ENCODE measurements around the gene STMN3.
"Not testable (repeated sequence)": the region's sequence is repeated elsewhere in the genome, so short reads cannot be mapped to it uniquely, and the experiment has no call there.

Gene STMN3

DNA sequence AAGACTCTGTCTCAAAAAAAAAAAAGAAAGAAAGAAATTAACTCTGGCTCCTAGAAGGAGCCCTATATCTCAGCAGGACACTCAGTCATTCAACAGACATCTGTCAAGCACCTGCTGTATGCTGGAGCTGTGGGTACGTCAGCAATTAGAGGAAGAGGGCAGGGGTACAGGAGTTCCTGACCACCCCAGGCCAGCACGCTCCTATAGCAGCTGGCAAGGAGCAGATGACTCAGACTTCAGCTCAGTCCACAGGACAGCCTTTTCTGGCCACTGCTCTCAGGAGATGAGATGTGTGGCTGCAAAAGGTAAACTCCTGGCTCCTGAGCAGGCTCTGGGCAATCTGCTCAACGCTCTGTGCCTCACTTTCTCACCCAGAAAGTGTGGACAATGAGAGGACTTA, 3.2 kb upstream of the STMN3 start:
- no peak overlapping the region for H3K27ac ChIP-seq
- no peak for DNase-seq
- no peak overlapping the region for H3K4me3 ChIP-seq (ENCODE audit: low read depth, low read length)
- H3K9me3 ChIP-seq (ENCODE audit: severe bottlenecking), result no peaks in the 10 kb centered on the region
- peaks cover 32% of the 10 kb centered on the region for H3K36me3 ChIP-seq
- TF ChIP-seq, protein P1, sequence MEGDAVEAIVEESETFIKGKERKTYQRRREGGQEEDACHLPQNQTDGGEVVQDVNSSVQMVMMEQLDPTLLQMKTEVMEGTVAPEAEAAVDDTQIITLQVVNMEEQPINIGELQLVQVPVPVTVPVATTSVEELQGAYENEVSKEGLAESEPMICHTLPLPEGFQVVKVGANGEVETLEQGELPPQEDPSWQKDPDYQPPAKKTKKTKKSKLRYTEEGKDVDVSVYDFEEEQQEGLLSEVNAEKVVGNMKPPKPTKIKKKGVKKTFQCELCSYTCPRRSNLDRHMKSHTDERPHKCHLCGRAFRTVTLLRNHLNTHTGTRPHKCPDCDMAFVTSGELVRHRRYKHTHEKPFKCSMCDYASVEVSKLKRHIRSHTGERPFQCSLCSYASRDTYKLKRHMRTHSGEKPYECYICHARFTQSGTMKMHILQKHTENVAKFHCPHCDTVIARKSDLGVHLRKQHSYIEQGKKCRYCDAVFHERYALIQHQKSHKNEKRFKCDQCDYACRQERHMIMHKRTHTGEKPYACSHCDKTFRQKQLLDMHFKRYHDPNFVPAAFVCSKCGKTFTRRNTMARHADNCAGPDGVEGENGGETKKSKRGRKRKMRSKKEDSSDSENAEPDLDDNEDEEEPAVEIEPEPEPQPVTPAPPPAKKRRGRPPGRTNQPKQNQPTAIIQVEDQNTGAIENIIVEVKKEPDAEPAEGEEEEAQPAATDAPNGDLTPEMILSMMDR (IDR thresholded peaks at IDR 0.05; ENCODE audit: low read depth, low read length), result no peak
- H3K27me3 ChIP-seq (ENCODE audit: insufficient read depth, low read depth, severe bottlenecking), result no peaks in the 10 kb centered on the region

DNA sequence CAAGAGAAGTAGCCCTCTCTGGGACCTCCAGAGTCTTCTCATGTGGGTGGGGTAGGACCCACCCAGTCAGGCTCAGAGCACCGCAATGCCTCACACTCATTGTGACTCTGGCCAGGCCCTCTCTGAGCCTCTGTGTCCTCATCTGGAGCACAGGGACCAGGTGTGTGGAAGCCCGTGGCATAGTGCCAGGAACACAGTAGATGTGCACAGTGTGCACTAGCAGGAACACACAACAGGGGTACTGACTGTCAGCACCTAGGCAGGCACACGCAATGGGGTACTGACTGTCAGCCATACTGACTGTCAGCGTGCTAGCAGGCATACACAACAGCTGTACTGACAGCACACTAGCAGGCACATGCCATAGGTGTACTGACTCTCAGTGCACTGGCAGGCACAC, 2.0 kb upstream of the STMN3 start:
- TF ChIP-seq, protein P1 (IDR thresholded peaks at IDR 0.05; ENCODE audit: low read depth, low read length), result no peak
- no peak for DNase-seq
- Histone ChIP-seq H3K9me3 (ENCODE audit: severe bottlenecking) (no peaks in the 10 kb centered on the region), H3K27me3 (ENCODE audit: insufficient read depth, low read depth, severe bottlenecking) (no peaks in the 10 kb centered on the region), H3K36me3 (peaks cover 26% of the 10 kb centered on the region), H3K27ac (no peak overlapping the region), H3K4me3 (ENCODE audit: low read depth, low read length) (no peak overlapping the region)

GRCh38 chr20:63653974-63654668, 897 bp upstream of the STMN3 start:
- DNase-seq, result no peak
- no peaks in the 10 kb centered on the region for H3K9me3 ChIP-seq (ENCODE audit: severe bottlenecking)
- H3K27me3 ChIP-seq (ENCODE audit: insufficient read depth, low read depth, severe bottlenecking), result no peaks in the 10 kb centered on the region
- H3K4me3 ChIP-seq (ENCODE audit: low read depth, low read length), result peak overlapping the region; percentile 73
- TF ChIP-seq, protein P1 (IDR thresholded peaks at IDR 0.05; ENCODE audit: low read depth, low read length), result no peak
- peaks cover 24% of the 10 kb centered on the region for H3K36me3 ChIP-seq
- peak overlapping the region; percentile 99 for H3K27ac ChIP-seq

DNA sequence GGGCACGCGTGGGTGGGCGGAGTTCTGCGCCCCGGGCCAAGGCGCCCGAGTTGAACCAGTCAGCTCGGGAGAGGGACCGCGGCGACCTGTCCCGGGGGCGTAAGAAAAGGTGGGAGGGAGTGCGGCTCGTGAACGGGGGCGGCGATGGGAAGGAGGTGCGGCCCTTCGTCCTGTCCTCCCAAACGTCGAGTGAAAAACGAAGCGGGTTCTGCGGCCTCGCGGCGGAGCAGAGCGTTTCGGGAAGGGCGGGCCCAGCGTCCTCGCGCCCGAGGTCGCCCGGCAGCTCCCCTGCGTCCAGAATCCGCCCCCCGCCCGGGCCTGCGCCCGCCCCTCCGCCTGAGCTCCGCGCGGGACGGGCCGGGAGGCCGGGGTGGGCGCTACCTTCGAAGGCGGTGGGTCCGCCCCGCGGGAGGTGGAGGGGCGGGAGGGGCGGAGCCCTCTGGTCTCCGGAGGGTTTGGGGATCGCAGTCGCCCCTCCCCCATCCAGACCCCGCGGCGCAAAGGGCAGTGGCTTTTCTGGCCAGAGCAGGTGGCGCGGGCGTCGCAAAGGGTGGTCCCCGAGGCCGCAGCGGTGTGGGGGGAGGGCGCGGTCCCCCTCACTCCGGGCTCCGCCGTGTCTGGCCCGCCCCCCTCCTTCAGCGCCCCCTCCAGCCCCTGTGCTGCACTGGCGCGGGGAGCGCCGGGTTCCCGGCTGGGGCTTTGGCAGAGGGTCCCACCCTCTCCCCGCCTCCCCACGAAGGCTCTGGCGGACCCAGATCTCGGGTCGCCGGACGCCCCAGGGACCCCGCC, 838 bp downstream of the STMN3 start:
- TF ChIP-seq, protein P1 (IDR thresholded peaks at IDR 0.05; ENCODE audit: low read depth, low read length), result peak; percentile 31; the same call in 1 of the 2 replicates
- no peaks in the 10 kb centered on the region for H3K9me3 ChIP-seq (ENCODE audit: severe bottlenecking)
- H3K27me3 ChIP-seq (ENCODE audit: insufficient read depth, low read depth, severe bottlenecking), result no peaks in the 10 kb centered on the region
- DNase-seq, result peak; percentile 84
- H3K36me3 ChIP-seq, result peaks cover 34% of the 10 kb centered on the region
- peak overlapping the region; percentile 99 for H3K27ac ChIP-seq
- peak overlapping the region; percentile 94 for H3K4me3 ChIP-seq (ENCODE audit: low read depth, low read length)

DNA sequence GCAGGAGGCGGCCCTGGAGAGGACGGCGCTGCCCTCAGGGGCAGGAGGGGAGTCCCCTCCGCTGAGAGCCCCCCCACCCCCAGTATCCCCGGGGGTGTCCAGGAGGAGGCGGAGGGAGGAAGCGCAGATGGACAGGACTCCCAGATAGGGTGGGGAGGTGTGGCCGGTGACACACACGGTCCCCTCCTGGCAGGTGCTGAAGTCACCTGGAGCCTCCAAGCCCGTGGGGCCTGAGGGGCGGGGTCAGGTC, 1.4 kb downstream of the STMN3 start:
- peaks cover 34% of the 10 kb centered on the region for H3K36me3 ChIP-seq
- TF ChIP-seq, protein P1 (IDR thresholded peaks at IDR 0.05; ENCODE audit: low read depth, low read length), result no peak
- no peak for DNase-seq
- H3K27ac ChIP-seq, result peak overlapping the region; percentile 99
- H3K9me3 ChIP-seq (ENCODE audit: severe bottlenecking), result no peaks in the 10 kb centered on the region
- H3K4me3 ChIP-seq (ENCODE audit: low read depth, low read length), result peak overlapping the region; percentile 94
- no peaks in the 10 kb centered on the region for H3K27me3 ChIP-seq (ENCODE audit: insufficient read depth, low read depth, severe bottlenecking)

DNA sequence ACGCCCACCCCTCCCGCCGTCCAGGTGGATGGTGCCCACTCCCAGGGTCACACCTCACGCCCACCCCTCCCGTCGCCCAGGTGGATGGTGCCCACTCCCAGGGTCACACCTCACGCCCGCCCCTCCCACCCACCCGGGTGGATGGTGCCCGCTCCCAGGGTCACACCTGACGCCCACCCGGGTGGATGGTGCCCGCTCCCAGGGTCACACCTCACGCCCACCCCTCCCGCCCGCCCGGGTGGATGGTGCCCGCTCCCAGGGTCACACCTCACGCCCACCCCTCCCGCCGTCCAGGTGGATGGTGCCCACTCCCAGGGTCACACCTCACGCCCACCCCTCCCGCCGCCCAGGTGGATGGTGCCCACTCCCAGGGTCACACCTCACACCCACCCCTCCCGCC, 2.7 kb downstream of the STMN3 start:
- H3K36me3 ChIP-seq, result peaks cover 34% of the 10 kb centered on the region
- H3K27ac ChIP-seq, result not testable (repeated sequence)

More for the DNA sequence above, 2.7 kb downstream of the STMN3 start:
- H3K4me3 ChIP-seq (ENCODE audit: low read depth, low read length); H3K27me3 ChIP-seq (ENCODE audit: insufficient read depth, low read depth, severe bottlenecking); H3K9me3 ChIP-seq (ENCODE audit: severe bottlenecking); DNase-seq: not testable (repeated sequence)
